WERI-Rb-1 (cell line): ENCODE results near the gene SPINT4.

Experiments
- DNase-seq: peaks from one replicate; pipeline ENCODE4 v3.0.0-alpha.2; 2020
- H3K27ac ChIP-seq: fragments of 250-450 bp; sonication (Bioruptor Pico); 2 replicates; pipeline ENCODE4 v1.5.1; 2020; ENCODE audit warnings: mild to moderate bottlenecking, moderate library complexity
- H3K27me3 ChIP-seq: fragments of 250-450 bp; sonication (Bioruptor Pico); 2 replicates; pipeline ENCODE4 v1.5.1; 2021; ENCODE audit warnings: mild to moderate bottlenecking, low read depth, moderate library complexity; ENCODE audit not compliant: insufficient read depth, severe bottlenecking
- H3K36me3 ChIP-seq: fragments of 250-450 bp; sonication (Bioruptor Pico); 2 replicates; pipeline ENCODE4 v1.5.1; 2020; ENCODE audit warnings: mild to moderate bottlenecking, moderate library complexity
- H3K4me3 ChIP-seq: 2 replicates; pipeline ENCODE4 v1.5.1; 2011; ENCODE audit warnings: low read depth, mild to moderate bottlenecking, control low read depth, low read length
- H3K9me3 ChIP-seq: fragments of 250-450 bp; sonication (Bioruptor Pico); 2 replicates; pipeline ENCODE4 v1.5.1; 2021; ENCODE audit warnings: mild to moderate bottlenecking, moderate library complexity; ENCODE audit not compliant: severe bottlenecking
- CTCF ChIP-seq: IDR thresholded peaks from 2 replicates; pipeline ENCODE4 v1.5.1; 2011; ENCODE audit warnings: low read depth, mild to moderate bottlenecking, control low read depth, inconsistent platforms, low read length

SPINT4 gene

GRCh38 chr20:45732199-45732598, 10.1 kb downstream of the SPINT4 start:
- TF ChIP-seq CTCF = no peak

GRCh38 chr20:45735552-45735951, 13.4 kb downstream of the SPINT4 start:
- DNase-seq = no peak
- TF ChIP-seq CTCF = no peak
- no peak overlapping the region for H3K27ac ChIP-seq
- H3K4me3 ChIP-seq = no peak overlapping the region
- H3K27me3 ChIP-seq = no peaks in the 10 kb centered on the region
- no peaks in the 10 kb centered on the region for H3K36me3 ChIP-seq
- H3K9me3 ChIP-seq = peaks cover 8% of the 10 kb centered on the region

More at GRCh38 chr20:45732199-45732598, 10.1 kb downstream of the SPINT4 start:
- H3K27me3 ChIP-seq = no peaks in the 10 kb centered on the region
- no peaks in the 10 kb centered on the region for H3K36me3 ChIP-seq
- H3K4me3 ChIP-seq = no peak overlapping the region
- peaks cover 8% of the 10 kb centered on the region for H3K9me3 ChIP-seq
- no peak overlapping the region for H3K27ac ChIP-seq
- no peak for DNase-seq

GRCh38 chr20:45735988-45736387, 13.8 kb downstream of the SPINT4 start:
- no peaks in the 10 kb centered on the region for H3K36me3 ChIP-seq
- H3K4me3 ChIP-seq = no peak overlapping the region
- H3K27ac ChIP-seq = no peak overlapping the region
- no peak for DNase-seq
- no peaks in the 10 kb centered on the region for H3K27me3 ChIP-seq
- peaks cover 8% of the 10 kb centered on the region for H3K9me3 ChIP-seq
- no peak for TF ChIP-seq CTCF

GRCh38 chr20:45742596-45742995, 20.4 kb downstream of the SPINT4 start:
- Histone ChIP-seq H3K4me3 (no peak overlapping the region), H3K9me3 (no peaks in the 10 kb centered on the region), H3K36me3 (no peaks in the 10 kb centered on the region), H3K27me3 (no peaks in the 10 kb centered on the region), H3K27ac (no peak overlapping the region)
- no peak for DNase-seq
- TF ChIP-seq CTCF = no peak

- Histone ChIP-seq H3K4me3 (no peak overlapping the region), H3K27me3 (no peaks in the 10 kb centered on the region), H3K27ac (no peak overlapping the region), H3K36me3 (no peaks in the 10 kb centered on the region), H3K9me3 (no peaks in the 10 kb centered on the region)
- TF ChIP-seq CTCF = no peak
- no peak for DNase-seq
Measured at GRCh38 chr20:45745015-45745414, 22.9 kb downstream of the SPINT4 start.

- Histone ChIP-seq H3K9me3 (peaks cover 3% of the 10 kb centered on the region), H3K36me3 (no peaks in the 10 kb centered on the region), H3K27ac (no peak overlapping the region), H3K27me3 (peaks cover 5% of the 10 kb centered on the region), H3K4me3 (no peak overlapping the region)
- no peak for DNase-seq
- no peak for TF ChIP-seq CTCF
Measured at GRCh38 chr20:45751721-45752120, 29.6 kb downstream of the SPINT4 start.
